ENCODE measurements around the gene TPBGL.
"Not testable (repeated sequence)": the region's sequence is repeated elsewhere in the genome, so short reads cannot be mapped to it uniquely, and the experiment has no call there.

Gene TPBGL

GRCh38 chr11:75271730-75272129 is 31.2 kb downstream of the TPBGL start:
- DNase-seq, result no peak

DNA sequence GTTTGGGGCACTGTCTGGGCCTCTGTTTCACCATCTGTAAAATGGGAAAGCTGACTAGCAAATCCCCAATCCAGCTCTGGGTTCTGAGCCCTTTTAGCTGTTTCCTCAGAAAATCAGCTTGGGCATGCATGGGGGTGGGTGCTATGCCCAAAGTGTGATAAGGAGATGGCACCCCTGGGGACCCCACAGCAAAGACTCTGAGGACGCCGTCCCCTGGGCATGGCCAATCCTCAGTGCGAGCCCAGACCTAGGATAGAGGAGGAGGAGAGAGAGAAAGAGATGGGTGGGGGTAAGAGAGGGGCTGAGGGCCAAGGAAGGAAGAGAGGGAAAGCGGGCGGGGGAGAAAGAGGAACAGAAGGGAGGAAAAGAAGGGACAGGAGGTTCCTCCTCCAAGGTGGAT is 31.8 kb downstream of the TPBGL start:
- no peak for DNase-seq

DNA sequence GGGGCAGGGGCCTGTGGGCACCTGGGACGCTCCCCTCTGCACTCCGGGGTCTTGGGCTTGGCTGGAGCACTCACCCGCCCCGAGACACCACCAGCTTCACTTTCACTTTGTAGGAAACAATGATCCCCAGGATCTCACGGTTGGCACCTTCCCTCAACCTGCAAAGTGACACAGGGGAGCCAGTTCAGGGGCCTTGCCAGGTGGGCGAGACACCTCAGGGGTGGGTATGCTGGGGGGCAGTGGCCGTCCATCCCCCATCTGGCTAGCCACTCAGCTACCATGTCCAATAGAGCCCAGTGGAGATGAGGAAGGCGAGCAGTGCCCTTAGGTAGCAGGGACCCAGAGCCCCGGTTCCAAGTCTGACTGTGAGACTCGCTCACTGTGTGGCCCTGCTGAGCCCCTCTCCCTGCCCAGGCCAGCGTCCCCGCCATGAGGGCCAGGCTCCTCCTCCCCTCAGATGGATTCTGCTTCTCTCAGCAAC is 32.3 kb downstream of the TPBGL start:
- DNase-seq, result no peak

DNA sequence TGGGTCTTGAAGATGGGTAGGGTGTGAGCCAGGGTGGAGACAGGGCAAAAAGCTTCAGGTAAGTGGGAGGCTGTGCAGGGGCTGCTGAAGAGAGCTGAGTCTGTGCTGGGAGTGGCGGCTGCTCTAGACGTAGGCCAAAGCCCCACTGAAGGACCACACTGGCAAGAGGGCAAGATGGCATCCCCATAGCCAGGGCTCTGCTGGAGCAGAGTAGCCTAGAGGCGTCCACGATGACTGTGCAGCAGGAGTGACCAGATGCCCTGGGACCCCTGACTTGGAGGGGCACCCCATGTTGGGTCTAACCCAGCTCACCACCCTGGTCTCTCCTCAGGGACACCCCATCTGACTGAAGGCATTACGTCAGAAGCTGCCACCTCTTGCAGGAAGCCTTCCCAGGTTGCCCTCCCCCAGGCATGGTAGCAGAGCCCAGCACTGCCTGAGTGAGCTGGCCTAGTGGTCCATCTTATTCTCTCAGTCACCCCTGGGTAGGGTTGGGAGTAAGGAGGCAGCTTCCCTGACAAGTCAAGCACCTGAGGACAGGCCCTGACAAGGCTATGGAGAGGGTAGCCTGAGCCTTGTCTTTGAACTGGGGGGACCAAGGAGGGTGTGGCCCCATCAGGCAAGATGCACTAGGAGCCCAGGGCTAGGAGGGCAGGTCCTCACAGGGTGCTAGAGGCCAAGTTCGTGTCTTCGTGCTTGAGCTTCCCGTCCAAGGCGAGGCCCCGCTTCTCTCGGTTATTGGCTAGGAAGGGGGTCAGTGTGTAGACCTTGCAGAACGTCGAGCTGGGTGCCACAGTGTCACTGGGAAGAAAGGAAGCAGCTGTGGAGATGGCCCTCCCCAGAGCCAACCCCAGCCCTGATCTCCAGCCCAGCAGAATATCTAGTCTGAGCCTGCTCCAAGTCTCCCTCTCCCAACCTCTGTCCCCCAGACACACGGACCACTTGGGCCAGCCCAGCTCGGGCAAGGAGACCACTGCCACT is 33.1 kb downstream of the TPBGL start:
- DNase-seq, result no peak

GRCh38 chr11:75274716-75275115 is 34.1 kb downstream of the TPBGL start:
- DNase-seq, result not testable (repeated sequence)

DNA sequence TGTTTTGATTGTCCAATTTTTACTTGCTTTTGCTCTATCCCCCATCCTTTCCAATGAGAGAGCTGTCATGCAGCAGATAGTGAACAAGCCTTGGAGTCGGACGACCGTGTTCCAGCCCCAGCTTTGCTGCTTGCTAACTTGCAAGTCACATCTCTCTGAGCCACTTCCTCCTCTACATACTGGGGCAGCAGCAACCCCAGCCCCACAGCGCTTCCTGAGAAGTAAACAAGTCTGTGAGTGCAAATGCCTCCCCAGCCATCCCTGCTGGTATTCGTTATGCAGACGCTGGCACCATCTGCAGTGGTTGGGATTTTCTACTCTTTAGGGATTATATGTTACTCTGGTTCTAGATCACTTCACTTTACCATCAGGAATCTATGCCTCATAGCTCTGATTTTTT is 35.0 kb downstream of the TPBGL start:
- DNase-seq, result peak in 21 of 56 donors; percentile 15 to 68 (median 36)

DNA sequence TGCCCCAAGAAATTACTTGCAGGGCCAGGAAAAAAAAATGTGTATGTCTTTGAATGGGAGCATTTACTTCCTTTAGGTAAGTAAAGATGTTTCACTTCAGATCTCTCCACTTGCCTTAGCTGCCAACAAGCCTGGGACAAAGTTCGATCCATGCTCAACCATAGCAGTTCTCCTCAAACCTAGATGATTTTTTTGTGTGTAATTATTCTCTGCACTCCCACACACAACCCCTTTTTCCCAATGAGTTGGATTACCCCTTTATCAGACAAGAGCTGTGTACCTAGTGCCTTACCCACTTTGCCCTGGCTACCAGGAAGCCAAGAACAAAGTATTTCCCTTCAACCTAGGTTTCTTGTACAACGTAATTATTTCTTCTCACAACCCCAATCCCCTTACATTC is 35.6 kb downstream of the TPBGL start:
- DNase-seq, result no peak

GRCh38 chr11:75276686-75277085 is 36.1 kb downstream of the TPBGL start:
- no peak for DNase-seq

DNA sequence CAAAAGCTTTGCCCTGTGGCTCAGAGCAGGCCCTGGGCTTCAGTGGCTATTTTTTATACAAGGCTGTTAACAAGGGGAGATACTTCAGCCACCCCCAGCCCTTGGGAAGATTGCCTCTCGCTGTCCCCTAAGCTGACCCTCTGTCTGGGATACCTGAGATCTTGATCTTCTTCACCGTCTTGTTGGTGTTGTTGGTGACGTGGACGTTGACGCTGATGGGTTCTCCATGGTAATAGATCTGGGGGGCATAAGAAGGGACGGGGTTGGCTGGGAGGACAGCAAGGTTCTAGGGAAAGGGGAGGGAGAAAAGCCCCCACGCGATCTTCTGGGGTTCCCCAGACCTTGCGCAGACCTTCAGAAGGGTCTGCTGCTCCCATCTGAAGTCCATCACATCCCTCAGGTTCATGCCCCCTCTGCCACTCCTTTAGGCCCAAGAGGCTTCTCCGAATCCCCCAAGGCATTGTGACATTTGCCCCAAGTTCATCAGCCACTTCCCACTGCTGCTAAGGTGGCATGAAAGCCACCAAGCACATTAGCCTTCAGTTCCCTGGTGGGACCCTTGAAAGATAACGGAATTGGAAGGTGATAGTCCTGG is 36.7 kb downstream of the TPBGL start:
- DNase-seq, result no peak

DNA sequence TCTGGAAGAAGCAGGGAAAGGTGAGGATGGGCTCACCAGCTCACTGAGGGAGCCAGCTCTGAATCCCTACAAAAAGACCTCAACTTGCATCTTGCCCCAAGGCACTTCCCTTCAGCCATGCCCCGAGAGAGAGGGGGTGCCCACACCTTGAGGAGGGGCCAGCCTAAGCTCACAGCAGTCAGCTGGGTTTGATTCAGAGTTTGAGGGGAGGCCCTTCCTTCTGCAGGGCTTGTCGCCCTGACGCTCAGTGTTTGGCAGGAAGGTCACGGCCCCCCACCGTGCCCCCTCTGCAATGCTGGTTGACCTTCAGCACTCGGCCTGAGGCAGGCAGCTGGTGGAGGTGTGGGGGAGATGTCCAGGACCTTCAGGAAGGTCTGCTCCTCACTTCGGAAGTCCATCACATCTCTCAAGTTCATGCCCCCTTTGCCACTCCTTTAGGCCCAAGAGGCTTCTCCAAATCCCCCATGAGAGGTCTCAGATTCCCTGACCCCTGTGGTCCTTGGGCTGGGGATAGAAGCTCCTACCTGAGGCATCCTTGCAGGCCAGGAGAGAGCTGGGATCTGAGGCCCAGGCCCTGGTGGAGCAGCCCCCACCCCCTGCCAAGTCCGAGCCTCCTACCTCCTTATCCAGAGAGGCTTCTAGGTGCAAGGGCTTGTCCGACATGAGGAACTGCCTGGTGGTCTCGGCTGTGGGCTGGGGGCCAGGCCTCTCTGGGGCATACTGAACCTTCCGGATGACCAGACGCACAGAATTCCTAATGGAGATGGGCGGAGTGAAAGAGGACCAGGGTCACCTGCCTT is 37.6 kb downstream of the TPBGL start:
- no peak for DNase-seq

DNA sequence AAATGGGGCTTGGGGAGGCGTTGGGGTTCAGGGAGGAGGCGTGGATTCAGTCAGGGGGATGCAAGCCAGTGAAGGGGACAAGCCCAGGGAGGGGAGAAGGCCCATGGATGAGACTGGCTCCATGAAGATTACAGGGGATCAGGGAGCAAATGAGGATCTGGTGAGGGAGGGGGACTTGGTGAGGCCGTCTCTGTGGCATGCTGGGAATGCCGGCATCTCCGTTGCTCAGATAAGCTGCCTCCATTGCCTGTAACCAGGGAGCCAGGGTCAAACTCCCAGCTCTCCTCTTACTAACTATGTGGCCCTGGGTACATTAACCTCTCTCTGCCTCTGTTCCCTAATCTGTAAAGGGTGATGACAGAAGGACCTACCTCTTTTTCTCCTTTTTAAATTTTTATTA is 38.7 kb downstream of the TPBGL start:
- DNase-seq, result no peak

- peak in 52 of 56 donors; percentile 28 to 90 (median 70) for DNase-seq
These were observed 39.7 kb downstream of the TPBGL start for GRCh38 chr11:75280227-75280701.

DNA sequence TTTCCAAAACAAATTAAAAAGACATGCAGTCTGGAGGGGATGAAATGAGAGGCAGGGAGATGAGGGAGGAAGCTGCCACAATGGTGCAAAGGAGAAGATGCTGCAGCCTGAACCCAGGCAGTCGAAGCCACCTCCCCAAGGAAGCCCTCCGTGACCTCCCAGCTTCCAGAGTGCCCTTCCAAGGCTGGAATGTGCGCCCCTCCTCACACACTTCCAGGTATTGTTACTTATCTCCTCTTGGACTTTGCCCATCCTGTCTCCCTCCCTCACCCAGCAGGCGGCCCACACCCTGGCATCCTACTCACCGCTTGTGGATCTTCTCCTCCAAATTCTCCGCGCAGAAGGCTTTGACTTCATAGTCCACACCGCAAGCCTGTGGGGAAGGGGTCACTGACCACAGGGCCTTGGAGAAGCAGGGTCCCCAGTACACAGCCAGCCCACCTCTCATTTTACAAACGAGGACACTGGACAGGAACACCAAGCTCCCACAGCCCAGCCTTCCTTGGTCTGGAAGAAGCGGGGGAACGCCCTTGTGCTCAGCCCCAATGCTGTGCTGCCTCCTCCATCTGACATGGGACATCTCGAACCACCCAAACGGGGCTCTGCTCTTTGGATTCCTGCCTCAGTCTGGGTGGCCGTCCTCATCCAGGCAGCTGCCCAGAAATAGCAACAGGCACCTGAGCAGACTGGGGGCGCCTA is 40.3 kb downstream of the TPBGL start:
- DNase-seq, result no peak

- DNase-seq, result no peak
These were observed 41.0 kb downstream of the TPBGL start for GRCh38 chr11:75281469-75282095.

DNA sequence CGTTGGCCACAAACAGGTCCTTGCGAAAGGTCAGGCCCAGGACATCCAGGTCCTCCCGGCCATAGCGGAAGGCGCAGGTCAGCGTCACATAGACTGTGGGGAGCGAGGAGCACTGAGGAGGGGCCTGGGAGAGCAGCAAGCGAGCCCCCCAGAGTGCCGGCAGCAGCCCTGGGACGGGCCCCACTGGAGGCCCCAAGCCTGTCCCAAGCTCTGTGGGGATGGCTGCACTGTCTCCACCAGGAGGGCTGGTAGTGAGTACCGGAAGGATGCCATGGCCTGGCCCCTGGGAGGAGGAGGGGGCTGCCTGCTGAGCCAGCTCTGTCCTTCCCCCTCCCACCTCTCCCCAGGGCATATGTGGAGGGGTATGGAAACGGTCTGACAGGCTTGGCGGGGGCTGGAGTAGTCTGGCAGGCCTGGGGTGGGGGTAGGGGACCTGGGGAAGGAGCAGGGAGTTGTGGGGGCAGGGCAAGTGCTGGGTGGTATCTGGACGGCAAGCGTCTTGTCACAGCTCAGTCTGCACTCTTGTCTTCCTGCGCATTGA is 42.9 kb downstream of the TPBGL start:
- DNase-seq, result no peak

DNA sequence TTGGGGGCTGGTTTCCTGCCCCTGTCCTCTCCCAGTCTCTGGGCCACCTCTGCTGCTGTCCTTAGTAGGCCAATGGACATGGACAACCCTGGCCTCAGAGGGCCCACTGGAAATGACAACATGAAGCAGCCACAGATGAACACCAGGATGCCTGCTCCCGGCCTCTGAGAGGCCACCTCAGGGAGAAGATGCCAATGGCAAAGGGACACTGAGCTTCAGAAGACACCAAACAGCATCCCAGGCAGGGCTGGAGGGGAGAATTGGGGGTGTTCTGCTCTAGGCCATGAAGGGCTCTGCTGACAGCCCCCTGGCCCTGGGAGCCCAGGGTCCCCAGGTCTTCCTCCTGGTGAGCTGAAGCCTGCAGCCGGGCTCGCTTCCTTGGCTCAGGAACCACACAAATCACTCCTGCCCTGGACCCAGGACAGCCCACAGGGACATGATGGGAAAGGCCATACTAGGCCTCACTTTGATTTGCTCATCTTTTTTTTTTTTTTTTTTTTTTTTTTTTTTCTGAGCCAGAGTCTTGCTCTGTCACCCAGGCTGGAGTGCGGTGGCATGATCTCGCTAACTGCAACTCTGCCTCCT is 45.3 kb downstream of the TPBGL start:
- no peak for DNase-seq

DNA sequence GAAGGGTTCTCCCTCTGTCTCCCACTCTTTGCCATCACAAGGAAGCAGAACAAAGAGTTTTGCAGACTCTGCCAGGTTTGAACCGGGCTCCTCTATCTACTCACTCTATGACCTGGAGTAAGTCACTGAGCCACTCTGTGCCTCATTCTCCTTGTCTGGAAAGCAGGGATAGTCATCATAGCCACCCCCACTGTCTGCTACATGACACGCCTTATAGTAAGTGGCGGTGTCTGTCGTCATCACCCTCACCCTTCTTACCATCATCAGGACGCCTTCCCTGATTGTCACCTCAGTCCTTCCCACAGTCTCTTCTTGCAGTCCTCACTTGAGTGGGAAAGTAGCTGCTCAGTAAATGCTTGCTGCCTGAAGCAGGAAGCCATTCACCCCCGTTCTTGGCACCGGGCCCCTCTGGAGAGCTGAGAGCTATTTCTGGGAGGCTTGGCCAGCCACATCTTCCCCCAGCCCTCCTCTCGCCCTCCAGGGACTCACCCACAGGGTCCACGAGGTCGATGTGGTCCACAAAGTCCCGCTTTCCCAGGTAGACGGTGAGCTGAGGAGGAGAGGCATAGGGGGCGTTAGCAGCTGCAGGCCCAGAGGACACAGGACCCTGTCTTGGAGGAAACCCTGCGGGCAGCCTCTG is 46.4 kb downstream of the TPBGL start:
- no peak for DNase-seq

GRCh38 chr11:75287579-75287978 is 47.0 kb downstream of the TPBGL start:
- no peak for DNase-seq

- no peak for DNase-seq
These were observed 48.9 kb downstream of the TPBGL start for GRCh38 chr11:75289511-75289760.

- no peak for DNase-seq
These were observed 49.3 kb downstream of the TPBGL start for GRCh38 chr11:75289919-75290318.
